RWPE1 (cell line): ENCODE measurements around the gene MXRA8.

ENCODE experiments used
- CTCF ChIA-PET: fragments of 350-600 bp; sonication (Branson Sonifier 250); formaldehyde crosslinking; extraction: SDS; loops from one replicate; lab custom pipeline; 2021; lab: Yijun Ruan, JAX
- POLR2A ChIA-PET: fragments of 400-600 bp; formaldehyde crosslinking; extraction: SDS; loops from one replicate; lab custom pipeline; 2020; ENCODE audit warnings: antibody characterized with exemption; ENCODE audit not compliant: low non-redundant PET; lab: Yijun Ruan, JAX
- DNase-seq: peaks from one replicate; pipeline ENCODE4 v3.0.0; 2012; ENCODE audit warnings: low spot score
- H3K27ac ChIP-seq: fragments of 450-650 bp; 2 replicates; pipeline ENCODE4 v1.5.1; 2017
- TF ChIP-seq, protein P1 (sequence below): fragments of 450-650 bp; conservative IDR thresholded peaks from 2 replicates; pipeline ENCODE4 v1.5.1; 2017; ENCODE audit warnings: low read depth, mild to moderate bottlenecking

Gene MXRA8

DNA sequence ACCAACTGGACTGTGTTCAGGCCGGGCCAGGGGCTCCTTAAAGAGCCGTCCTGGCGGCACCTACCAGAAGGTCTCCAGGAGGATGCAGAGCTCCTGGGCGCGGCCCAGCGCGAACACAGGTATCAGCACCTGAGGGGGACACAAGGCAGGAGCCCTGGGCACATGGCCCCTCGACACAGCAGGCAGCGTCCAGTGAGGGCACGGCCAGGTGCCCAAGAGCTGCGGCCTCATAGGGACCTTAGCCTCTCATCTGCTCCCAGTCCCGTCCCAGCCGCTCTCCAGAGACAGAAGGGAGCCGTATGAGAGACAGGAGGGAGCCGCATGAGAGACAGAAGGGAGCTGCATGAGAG lies 44.1 kb downstream of the MXRA8 start:
- DNase-seq, result no peak
- TF ChIP-seq, protein P1, sequence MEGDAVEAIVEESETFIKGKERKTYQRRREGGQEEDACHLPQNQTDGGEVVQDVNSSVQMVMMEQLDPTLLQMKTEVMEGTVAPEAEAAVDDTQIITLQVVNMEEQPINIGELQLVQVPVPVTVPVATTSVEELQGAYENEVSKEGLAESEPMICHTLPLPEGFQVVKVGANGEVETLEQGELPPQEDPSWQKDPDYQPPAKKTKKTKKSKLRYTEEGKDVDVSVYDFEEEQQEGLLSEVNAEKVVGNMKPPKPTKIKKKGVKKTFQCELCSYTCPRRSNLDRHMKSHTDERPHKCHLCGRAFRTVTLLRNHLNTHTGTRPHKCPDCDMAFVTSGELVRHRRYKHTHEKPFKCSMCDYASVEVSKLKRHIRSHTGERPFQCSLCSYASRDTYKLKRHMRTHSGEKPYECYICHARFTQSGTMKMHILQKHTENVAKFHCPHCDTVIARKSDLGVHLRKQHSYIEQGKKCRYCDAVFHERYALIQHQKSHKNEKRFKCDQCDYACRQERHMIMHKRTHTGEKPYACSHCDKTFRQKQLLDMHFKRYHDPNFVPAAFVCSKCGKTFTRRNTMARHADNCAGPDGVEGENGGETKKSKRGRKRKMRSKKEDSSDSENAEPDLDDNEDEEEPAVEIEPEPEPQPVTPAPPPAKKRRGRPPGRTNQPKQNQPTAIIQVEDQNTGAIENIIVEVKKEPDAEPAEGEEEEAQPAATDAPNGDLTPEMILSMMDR, result no peak
- ChIA-PET POLR2A (no interaction called here), CTCF (interaction anchor here (0.6 to 1.1 kb wide), 2 partner anchors 23 to 30 kb away, joined by 4 read pairs; no protein-coding TSS in a partner anchor)
- H3K27ac ChIP-seq, result peak overlapping the region; percentile 100

DNA sequence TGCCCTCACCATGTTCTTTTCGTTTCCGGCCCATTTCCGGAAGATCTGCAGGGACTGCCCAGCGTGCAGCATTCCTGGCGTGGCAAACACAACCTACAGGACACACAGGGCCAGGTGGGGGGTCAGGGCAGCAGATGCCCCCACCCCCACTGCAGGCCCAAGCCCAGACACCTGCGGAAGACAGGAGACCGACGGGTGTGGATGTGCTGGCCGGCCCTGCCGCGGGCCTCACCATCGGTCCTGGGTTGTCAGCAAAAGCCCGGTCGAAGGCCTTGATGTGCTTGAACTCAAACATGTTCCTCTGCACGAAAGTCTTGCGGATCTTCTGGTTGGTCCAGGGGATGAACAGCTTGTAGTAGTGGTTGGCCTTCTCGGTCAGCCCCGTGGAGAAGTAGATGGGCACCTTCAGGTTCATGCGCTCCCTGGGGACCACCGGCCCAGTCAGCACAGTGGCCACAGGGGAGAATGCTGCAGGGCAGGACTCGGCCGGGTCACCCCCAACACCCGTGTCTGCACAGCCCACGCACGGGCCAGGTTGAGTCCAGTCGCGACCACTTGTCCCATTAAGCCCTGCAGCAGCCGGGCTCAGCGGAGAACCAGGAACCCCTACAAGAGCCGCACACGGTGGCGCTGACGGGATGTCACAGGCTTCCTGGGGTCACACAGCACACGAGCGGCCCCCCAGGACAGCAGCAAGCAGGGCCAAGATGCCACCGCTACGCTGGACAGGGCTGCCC lies 44.7 kb downstream of the MXRA8 start:
- peak overlapping the region; percentile 100 for H3K27ac ChIP-seq
- ChIA-PET CTCF (interaction anchor here (0.6 to 1.0 kb wide), 3 partner anchors 23 to 338 kb away, joined by 3 to 4 read pairs (median 3); no protein-coding TSS in a partner anchor), POLR2A (no interaction called here)
- no peak for DNase-seq
- TF ChIP-seq, protein P1, result no peak

DNA sequence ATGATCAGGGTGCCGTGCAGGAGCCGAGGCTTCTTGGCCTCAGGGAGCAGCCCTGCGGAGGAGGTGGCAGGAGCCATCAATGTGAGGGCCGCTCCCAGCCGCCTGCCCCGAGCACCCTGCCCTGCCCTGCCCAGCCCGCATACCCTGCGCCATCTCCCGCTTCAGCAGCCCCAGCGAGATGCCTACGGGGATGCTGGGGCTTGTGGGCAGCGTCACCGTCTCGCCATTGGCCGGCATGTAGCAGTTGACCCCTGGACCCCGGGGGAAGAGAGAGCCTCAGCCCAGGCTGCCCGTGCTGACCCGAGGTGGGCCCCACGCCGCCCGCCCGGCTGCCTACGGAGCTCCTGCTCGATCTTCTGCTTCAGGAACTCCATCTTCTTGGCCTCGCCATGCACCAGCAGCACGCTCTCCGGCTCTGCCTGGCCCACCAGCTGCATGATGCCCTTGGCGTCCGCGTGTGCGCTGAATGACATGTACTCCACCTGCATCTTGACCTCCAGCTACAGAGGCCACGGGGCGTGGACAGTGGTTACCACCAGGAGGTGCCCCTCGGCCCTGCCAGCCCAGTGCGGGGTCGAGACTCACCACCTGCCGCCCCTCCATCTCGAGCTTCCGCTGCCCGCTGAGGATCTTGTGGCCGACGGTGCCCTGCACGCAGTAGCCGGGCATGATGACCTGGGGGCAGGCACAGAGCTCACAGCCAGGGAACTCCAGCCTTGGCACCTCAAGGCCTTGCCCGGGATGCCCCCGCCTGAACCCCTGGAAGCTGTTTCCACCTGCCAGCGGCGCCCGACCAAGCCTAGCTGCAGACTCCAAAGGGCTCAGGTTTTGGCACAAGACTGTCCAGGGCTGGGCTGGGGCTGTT lies 45.7 kb downstream of the MXRA8 start:
- H3K27ac ChIP-seq, result peak overlapping the region; percentile 100
- DNase-seq, result no peak
- TF ChIP-seq, protein P1, result no peak
- ChIA-PET POLR2A (no interaction called here), CTCF (interaction anchor here (0.6 to 1.0 kb wide), 2 partner anchors 191 to 337 kb away, joined by 3 read pairs; no protein-coding TSS in a partner anchor)

DNA sequence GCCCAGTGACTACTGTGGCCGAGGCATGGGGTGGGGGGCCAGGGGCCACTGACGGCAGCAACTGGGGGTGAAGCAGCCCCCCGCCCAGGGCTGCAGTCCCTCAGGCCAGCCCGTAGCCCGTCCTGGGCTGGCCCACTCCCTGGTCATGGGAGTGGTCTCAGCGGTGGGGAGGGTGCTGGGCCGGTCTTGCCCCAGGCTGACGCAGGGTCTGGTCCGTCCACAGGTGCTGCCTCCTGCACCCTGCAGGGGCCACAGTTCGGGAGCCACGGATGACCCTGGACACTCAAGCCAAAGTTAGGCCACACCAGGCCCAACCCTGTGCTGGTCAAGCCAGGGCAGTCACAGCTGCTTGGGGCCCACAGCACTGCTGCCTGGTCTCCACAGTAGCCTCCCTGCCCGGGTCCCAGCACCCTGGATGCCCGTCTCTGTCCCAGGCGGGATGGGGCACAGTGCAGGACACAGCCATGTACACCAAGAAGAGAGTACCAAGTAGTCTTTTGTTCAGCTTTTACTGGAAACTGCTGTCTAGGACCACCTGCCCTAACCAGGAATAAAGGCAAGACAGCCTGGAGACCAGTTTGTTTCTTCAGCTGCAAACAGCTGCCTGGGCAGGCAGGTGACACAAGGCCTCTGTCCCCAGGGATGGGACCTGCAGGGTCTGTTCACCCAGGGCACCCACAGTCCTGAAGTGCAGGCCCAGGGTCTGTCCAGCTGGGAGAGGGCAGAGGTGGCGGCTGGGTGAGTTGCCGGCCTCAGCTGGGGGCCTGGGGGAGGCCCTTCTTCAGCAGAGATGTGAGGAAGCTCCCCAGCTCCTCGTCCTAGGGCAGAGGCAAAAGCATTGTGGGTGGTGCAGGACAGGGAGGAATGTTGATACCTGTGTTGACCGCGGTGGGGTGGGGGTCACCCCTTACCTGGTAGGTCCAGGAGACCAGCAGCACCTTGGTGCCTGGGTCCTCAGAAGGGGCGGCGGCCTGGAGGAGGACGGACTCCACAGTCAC lies 46.9 kb downstream of the MXRA8 start:
- CTCF ChIA-PET, result interaction anchor here (0.6 kb wide), 1 partner anchor 35 kb away, joined by 3 read pairs; no protein-coding TSS in a partner anchor

DNA sequence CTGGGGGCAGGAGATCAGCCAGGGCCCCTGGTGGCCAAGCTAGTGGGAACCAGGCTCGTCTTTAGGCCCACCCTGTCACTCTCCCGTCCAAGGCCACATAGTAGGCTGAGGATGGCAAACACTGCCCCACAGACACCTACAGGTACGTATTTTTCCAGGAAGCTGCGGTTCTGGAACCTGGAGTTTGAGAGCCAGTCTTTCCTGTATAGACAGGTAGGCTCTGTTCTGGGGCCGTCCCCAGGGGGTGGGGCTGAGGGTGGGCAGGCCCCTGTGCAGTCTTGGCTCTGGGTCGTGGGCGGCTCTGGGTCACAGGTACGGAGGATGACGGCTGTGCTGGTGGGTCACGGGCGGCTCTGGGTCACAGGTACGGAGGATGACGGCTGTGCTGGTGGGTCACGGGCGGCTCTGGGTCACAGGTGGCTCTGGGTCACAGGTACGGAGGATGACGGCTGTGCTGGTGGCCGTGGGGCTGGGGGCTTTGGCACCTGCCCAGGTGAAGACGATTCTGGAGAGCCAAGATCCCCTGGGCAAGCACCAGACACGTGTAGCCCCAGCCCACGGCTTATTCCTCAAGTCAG lies 47.8 kb downstream of the MXRA8 start:
- CTCF ChIA-PET, result no interaction called here
- H3K27ac ChIP-seq, result peak overlapping the region; percentile 100
- TF ChIP-seq, protein P1, result no peak
- POLR2A ChIA-PET, result interaction anchor here (0.9 kb wide), 1 partner anchor 34 kb away, joined by 6 read pairs; no protein-coding TSS in a partner anchor
- DNase-seq, result no peak

More for the DNA sequence above, 46.9 kb downstream of the MXRA8 start:
- DNase-seq, result no peak
- POLR2A ChIA-PET, result interaction anchor here (0.6 kb wide), 1 partner anchor 12 kb away, joined by 3 read pairs; no protein-coding TSS in a partner anchor
- TF ChIP-seq, protein P1, result no peak
- H3K27ac ChIP-seq, result peak overlapping the region; percentile 100
